Epithelial cell of esophagus (primary cell): ENCODE measurements around the gene CHORDC1.

Source experiments
- DNase-seq: peaks from one replicate; pipeline ENCODE4 v3.0.0; 2010; ENCODE audit warnings: low read depth
- H3K4me3 ChIP-seq: 2 replicates; pipeline ENCODE4 v1.5.1; 2011; ENCODE audit warnings: mild to moderate bottlenecking, low read length, control low read depth
- CTCF ChIP-seq: IDR thresholded peaks from 2 replicates; pipeline ENCODE4 v1.5.1; 2011; ENCODE audit warnings: low read depth, mild to moderate bottlenecking, low read length, control low read depth, inconsistent platforms; ENCODE audit not compliant: insufficient read depth; ENCODE audit errors: missing control alignments

The CHORDC1 gene

DNA sequence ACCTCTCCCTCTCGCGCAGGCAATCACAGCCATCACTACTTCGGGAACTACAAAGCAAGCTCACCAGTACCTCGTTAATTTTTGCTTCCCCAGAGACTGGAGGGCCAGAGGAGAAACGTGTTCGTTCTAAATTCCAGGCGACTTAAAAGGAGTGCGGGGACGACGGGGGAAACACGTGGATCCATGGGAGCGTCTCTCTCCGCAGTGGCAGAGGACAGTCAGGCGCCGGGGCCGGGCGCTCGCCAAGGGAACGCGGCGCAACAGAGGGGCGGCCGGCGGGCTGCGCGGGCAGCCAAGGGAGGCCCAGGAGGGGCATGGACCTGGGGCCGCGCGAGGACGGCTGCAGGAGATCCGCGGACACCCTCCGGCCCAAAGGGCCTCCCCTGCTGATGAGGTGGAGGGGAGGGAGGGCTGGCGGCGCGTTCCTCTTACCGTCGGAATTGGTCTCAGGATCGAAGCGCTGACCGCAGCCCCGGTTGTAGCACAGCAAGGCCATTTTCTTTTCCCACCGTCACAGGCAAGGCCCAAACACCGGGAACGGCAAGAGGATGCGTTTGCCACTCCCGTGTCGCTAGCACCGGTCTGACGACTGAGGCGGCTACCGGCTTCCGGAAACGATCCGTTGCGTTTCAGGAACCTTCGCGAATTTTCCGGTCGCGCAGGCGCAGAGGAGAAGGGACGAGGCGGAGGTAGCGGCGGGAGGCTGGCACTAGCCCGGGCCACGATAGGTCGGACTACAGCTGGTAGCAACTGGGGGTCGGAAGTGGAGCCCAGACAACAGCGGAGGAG lies at the start of gene CHORDC1:
Gene CHORDC1 (minus strand): TSS at position 591 of the 789 bp plus-strand sequence. CDS start 95 bp downstream, at position 496.
- H3K4me3 ChIP-seq: peak within 1 kb of the TSS; percentile 81
- no peak for TF ChIP-seq CTCF
- peak; percentile 87 for DNase-seq

DNA sequence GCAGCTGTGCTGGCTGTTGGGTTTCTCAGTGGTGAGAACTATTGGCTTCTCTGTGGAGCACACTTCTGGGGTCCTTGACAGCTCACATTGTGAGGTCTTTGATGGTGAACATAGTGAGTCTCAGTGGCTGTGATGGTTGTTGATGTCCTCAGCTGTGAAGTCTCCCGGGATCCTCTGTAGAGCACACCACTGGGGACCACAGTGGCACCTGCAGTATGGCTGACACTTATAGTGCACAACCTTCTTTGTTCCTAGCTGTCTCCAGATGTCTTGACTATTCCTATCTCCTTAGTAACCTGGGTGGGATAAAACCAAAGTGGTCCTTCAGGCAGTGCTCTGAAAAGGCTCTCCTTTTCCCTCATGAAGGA lies 34.3 kb upstream of the CHORDC1 start:
- H3K4me3 ChIP-seq: no peak overlapping the region
- DNase-seq: no peak
- no peak for TF ChIP-seq CTCF

DNA sequence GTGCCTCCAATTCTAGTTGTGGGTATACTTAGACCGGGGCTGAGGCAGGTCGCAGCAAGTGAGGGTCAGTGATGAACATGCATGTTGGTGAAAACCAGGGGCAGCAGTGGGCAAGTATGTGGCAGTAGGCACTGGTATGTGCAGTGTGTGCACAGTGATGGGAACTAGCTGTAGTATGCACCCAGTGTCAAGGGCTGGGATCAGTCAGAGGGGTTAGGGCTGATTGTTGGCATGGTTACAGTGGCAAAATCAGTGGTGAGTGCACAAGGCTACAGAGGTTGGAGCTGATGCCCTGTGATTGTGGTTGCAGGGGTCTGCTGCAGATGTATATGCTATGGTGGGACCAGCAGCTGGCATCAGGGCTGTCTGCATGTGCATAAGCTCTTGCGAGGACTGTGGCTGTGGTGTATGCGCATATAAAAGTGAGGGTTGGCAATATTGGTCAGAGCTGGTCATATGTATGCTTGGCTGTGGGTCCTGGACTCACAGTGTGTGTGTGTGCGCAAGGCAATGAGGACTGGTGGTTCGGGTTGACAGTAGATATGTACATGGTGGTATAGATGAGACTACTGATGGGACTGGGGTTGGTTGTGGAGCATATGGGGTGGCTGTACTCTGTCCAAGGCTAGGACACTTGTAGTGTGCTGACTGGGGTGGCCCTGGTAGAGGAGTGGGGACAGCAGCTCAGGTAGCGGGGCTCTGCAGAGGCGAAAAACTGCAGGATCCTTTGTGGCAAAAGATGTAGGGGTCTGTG lies 33.7 kb upstream of the CHORDC1 start:
- no peak for TF ChIP-seq CTCF
- no peak for DNase-seq
- no peak overlapping the region for H3K4me3 ChIP-seq

DNA sequence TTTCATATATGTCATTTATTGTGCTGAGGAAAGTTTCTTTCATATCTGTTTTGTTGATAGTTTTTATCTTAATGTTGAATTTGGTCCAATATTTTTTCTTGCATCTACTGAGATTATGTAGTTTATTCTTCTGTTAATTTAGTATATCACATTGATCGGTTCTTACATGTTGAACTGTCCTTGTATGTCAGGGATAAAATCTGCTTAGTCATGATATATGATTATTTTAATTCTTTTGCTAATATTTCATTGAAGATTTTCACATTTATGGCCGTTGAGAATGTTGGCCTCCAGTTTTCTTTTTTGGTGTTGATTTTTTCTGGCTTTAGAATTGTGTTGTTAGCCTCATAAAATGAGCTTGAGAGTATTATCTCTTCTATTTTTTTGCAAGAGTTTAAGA lies 31.2 kb upstream of the CHORDC1 start:
- no peak for DNase-seq
- no peak for TF ChIP-seq CTCF
- no peak overlapping the region for H3K4me3 ChIP-seq

- no peak overlapping the region for H3K4me3 ChIP-seq
Observed at GRCh38 chr11:90252053-90252452, 29.2 kb upstream of the CHORDC1 start.

GRCh38 chr11:90251599-90251998 lies 28.8 kb upstream of the CHORDC1 start:
- peak; percentile 7 for DNase-seq
- no peak overlapping the region for H3K4me3 ChIP-seq
- no peak for TF ChIP-seq CTCF

More at GRCh38 chr11:90252053-90252452, 29.2 kb upstream of the CHORDC1 start:
- no peak for TF ChIP-seq CTCF
- DNase-seq: no peak

DNA sequence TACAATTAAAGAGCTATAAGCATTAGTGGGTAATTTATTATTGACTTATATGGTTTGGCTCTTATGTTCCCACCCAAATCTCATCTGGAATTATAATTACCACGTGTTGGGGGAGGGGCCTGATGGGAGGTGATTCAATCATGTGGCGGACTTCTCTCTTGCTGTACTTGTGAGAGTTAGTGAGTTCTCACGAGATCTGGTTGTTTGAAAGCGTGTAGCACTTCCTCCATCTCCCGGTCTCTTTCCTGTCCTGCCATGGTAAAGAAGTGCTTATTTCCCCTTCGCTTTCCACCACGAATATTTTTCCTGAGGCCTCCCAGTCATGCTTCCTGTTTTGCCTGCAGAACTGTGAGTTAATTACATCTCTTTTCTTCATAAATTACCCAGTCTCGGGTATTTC lies 28.1 kb upstream of the CHORDC1 start:
- no peak for DNase-seq
- TF ChIP-seq CTCF: no peak
- no peak overlapping the region for H3K4me3 ChIP-seq
